Naive thymus-derived CD4-positive, alpha-beta T cell (primary cell): Measurements from ENCODE around the gene AXL. TPM values are rescaled to one million over a fixed set of nuclear protein-coding genes. Genes with fewer than 3 reads are reported as not detected.
A peak's percentile ranks its signal among the peaks of the same experiment; 100 is the strongest.

Source experiments
- ATAC-seq: fragments of 150-1000 bp; cut with Tn5 transposase; 2 replicates; pipeline ENCODE4 v1.10.0; 2021; ENCODE audit warnings: mild to moderate bottlenecking, moderate library complexity
- CTCF ChIA-PET: fragments of 350-600 bp; sonication (Branson Sonifier 250); formaldehyde crosslinking; loops from one replicate; lab custom pipeline; 2021; ENCODE audit warnings: antibody characterized with exemption; lab: Charles Lee
- POLR2A ChIA-PET: fragments of 350-600 bp; sonication (Branson Sonifier 250); formaldehyde crosslinking; loops from one replicate; lab custom pipeline; 2021; ENCODE audit warnings: antibody characterized with exemption, inconsistent platforms; lab: Charles Lee
- DNase-seq, 9 donors: peaks; one replicate each; pipeline versions ENCODE4 v3.0.0 to v3.0.0-alpha.2; 2020 to 2022; ENCODE audit warnings: mixed read lengths in 1 of 9
- H3K27ac ChIP-seq: one replicate; pipeline ENCODE4 v1.7.0; 2013; ENCODE audit warnings: mild to moderate bottlenecking, low read depth, low read length, moderate library complexity
- H3K27me3 ChIP-seq, 2 donors: one replicate each; pipeline ENCODE4 v1.7.0; 2013; ENCODE audit warnings: low read length in 2 of 2, mild to moderate bottlenecking in 2 of 2, moderate library complexity in 2 of 2; ENCODE audit not compliant: control insufficient read depth in 2 of 2, insufficient read depth in 2 of 2
- H3K36me3 ChIP-seq, 3 experiments: 1 replicate in 2 of 3; 2 replicates in 1 of 3; pipeline ENCODE4 v1.7.0; 2013; ENCODE audit warnings: low read length in 3 of 3, mild to moderate bottlenecking in 3 of 3, moderate library complexity in 1 of 3; ENCODE audit not compliant: insufficient read depth in 3 of 3, control insufficient read depth in 2 of 3
- H3K4me1 ChIP-seq, 2 donors: one replicate each; pipeline ENCODE4 v1.7.0; 2013; ENCODE audit warnings: low read length in 2 of 2, mild to moderate bottlenecking in 2 of 2, moderate library complexity in 1 of 2; ENCODE audit not compliant: control insufficient read depth in 2 of 2, insufficient read depth in 2 of 2
- H3K4me3 ChIP-seq: 2 replicates; pipeline ENCODE4 v1.7.0; 2013; ENCODE audit warnings: mild to moderate bottlenecking, low read length
- H3K9me3 ChIP-seq, 3 experiments: 1 replicate in 2 of 3; 2 replicates in 1 of 3; pipeline ENCODE4 v1.7.0; 2013; ENCODE audit warnings: low read length in 3 of 3; ENCODE audit not compliant: control insufficient read depth in 2 of 3
- H3K27ac Mint-ChIP-seq, 9 donors: one replicate each; pipeline ENCODE4 v1.8.0; 2020 to 2022; ENCODE audit warnings: mixed read lengths in 9 of 9, mild to moderate bottlenecking in 8 of 9, moderate library complexity in 5 of 9, inconsistent platforms in 2 of 9
- H3K27me3 Mint-ChIP-seq, 5 donors: one replicate each; pipeline ENCODE4 v1.8.0; 2021 to 2022; ENCODE audit warnings: mixed read lengths in 5 of 5, mild to moderate bottlenecking in 1 of 5
- H3K36me3 Mint-ChIP-seq, 5 donors: one replicate each; pipeline ENCODE4 v1.8.0; 2020 to 2022; ENCODE audit warnings: mixed read lengths in 5 of 5, mild to moderate bottlenecking in 3 of 5, inconsistent platforms in 1 of 5
- H3K4me1 Mint-ChIP-seq, 7 donors: one replicate each; pipeline ENCODE4 v1.8.0; 2020 to 2022; ENCODE audit warnings: mixed read lengths in 7 of 7, mild to moderate bottlenecking in 3 of 7, inconsistent platforms in 1 of 7
- H3K4me3 Mint-ChIP-seq, 10 donors: one replicate each; pipeline ENCODE4 v1.8.0; 2020 to 2022; ENCODE audit warnings: mild to moderate bottlenecking in 10 of 10, mixed read lengths in 10 of 10, moderate library complexity in 6 of 10, inconsistent platforms in 2 of 10
- H3K9me3 Mint-ChIP-seq, 11 donors: one replicate each; pipeline ENCODE4 v1.8.0; 2020 to 2022; ENCODE audit warnings: mixed read lengths in 11 of 11, mild to moderate bottlenecking in 4 of 11, inconsistent platforms in 1 of 11, moderate library complexity in 1 of 11
- intact Hi-C, 2 donors: fragments of 100-400 bp; cut with micrococcal nuclease; formaldehyde crosslinking; loops; one replicate each; pipeline ENCODE4 v1.15.1; 2023
- polyA plus RNA-seq, 2 donors: library from polyadenylated mRNA; unstranded; fragments of 300-500 nt; fragmentation: Illumina TruSeq; gene quantifications; one replicate each; pipeline ENCODE4 v1.2.3, GENCODE V29; 2021
- total RNA-seq, 6 experiments: library from RNA in 5 of 6; stranded (reverse) in 5 of 6; gene quantifications; 1 replicate in 5 of 6; 2 replicates in 1 of 6; pipeline ENCODE4 v1.2.3 and lab custom pipeline; 2021 to 2026

The AXL gene
- total and polyA plus RNA-seq, 7 experiments from 2014 or later: 0.12 to 0.54 (median 0.24) TPM; not detected in 1

DNA sequence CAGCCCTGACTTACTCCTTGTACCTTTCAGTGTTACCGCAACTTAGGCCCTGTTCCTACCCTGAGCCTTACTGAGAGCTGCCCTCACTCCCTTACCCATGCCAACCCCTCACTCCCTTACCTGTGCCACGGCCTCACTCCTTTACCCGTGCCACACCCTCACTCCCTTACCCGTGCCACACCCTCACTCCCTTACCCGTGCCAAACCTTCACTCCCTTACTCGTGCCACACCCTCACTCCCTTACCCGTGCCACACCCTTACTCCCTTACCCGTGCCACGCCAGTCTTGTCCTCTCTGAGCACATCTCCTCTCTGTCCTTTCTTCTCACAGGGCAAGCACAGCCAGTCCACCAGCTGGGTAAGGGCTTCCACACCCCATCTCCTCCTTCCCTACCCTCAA is 20.3 kb downstream of the AXL start:
- intact Hi-C loops: no loop called here
- Mint-ChIP-seq H3K4me1 (peaks cover 0 to 4% (median 0%) of the 10 kb centered on the region in 7 donors), H3K4me3 (no peak overlapping the region), H3K36me3 (no peaks in the 10 kb centered on the region), H3K27me3 (peaks cover 0 to 6% (median 0%) of the 10 kb centered on the region in 5 donors), H3K27ac (no peak overlapping the region), H3K9me3 (peaks cover 0 to 4% (median 0%) of the 10 kb centered on the region in 11 donors)
- H3K27ac ChIP-seq: no peak overlapping the region
- ChIA-PET CTCF (no interaction called here), POLR2A (no interaction called here)
- no peaks in the 10 kb centered on the region for H3K36me3 ChIP-seq
- no peaks in the 10 kb centered on the region for H3K4me1 ChIP-seq
- H3K4me3 ChIP-seq: no peak overlapping the region
- H3K27me3 ChIP-seq: no peaks in the 10 kb centered on the region
- DNase-seq (no peak), ATAC-seq (no peak)
- no peaks in the 10 kb centered on the region for H3K9me3 ChIP-seq

GRCh38 chr19:41239961-41240574 is 21.0 kb downstream of the AXL start:
- no peak overlapping the region for H3K27ac Mint-ChIP-seq
- peaks cover 0 to 6% (median 0%) of the 10 kb centered on the region in 5 donors for H3K27me3 Mint-ChIP-seq
- H3K4me1 Mint-ChIP-seq: peaks cover 0 to 4% (median 0%) of the 10 kb centered on the region in 7 donors
- no peaks in the 10 kb centered on the region for H3K9me3 ChIP-seq
- H3K27me3 ChIP-seq: no peaks in the 10 kb centered on the region
- H3K4me1 ChIP-seq: no peaks in the 10 kb centered on the region
- DNase-seq (no peak), ATAC-seq (no peak)
- intact Hi-C loops: no loop called here
- H3K4me3 Mint-ChIP-seq: no peak overlapping the region
- H3K4me3 ChIP-seq: no peak overlapping the region
- ChIA-PET CTCF (no interaction called here), POLR2A (no interaction called here)
- H3K27ac ChIP-seq: no peak overlapping the region
- no peaks in the 10 kb centered on the region for H3K36me3 Mint-ChIP-seq
- no peaks in the 10 kb centered on the region for H3K36me3 ChIP-seq
- peaks cover 0 to 4% (median 0%) of the 10 kb centered on the region in 11 donors for H3K9me3 Mint-ChIP-seq

- H3K36me3 ChIP-seq: no peaks in the 10 kb centered on the region
- no peak overlapping the region for H3K4me3 ChIP-seq
- POLR2A ChIA-PET: interaction anchor here (0.6 kb wide), 1 partner anchor 207 kb away, joined by 3 read pairs; no protein-coding TSS in a partner anchor
- no peaks in the 10 kb centered on the region for H3K4me1 ChIP-seq
- intact Hi-C loops: no loop called here
- DNase-seq: no peak
- Mint-ChIP-seq H3K4me1 (peaks cover 0 to 4% (median 0%) of the 10 kb centered on the region in 7 donors), H3K36me3 (no peaks in the 10 kb centered on the region), H3K4me3 (no peak overlapping the region), H3K27ac (no peak overlapping the region), H3K27me3 (peaks cover 0 to 6% (median 0%) of the 10 kb centered on the region in 5 donors), H3K9me3 (peaks cover 0 to 4% (median 0%) of the 10 kb centered on the region in 11 donors)
- H3K27me3 ChIP-seq: no peaks in the 10 kb centered on the region
- no peak overlapping the region for H3K27ac ChIP-seq
- CTCF ChIA-PET: no interaction called here
- no peaks in the 10 kb centered on the region for H3K9me3 ChIP-seq
- no peak for ATAC-seq
Observed at GRCh38 chr19:41241859-41242258, 22.8 kb downstream of the AXL start.

GRCh38 chr19:41244117-41244516 is 25.1 kb downstream of the AXL start:
- ATAC-seq (no peak), DNase-seq (no peak)
- intact Hi-C loops: no loop called here
- Histone ChIP-seq H3K36me3 (no peaks in the 10 kb centered on the region), H3K27me3 (no peaks in the 10 kb centered on the region), H3K27ac (no peak overlapping the region), H3K4me3 (no peak overlapping the region), H3K4me1 (no peaks in the 10 kb centered on the region), H3K9me3 (no peaks in the 10 kb centered on the region)
- CTCF ChIA-PET: interaction anchor here (0.6 to 0.7 kb wide), 2 partner anchors 609 to 1001 kb away, joined by 3 read pairs; no protein-coding TSS in a partner anchor
- Mint-ChIP-seq H3K27me3 (peaks cover 0 to 6% (median 0%) of the 10 kb centered on the region in 5 donors), H3K27ac (no peak overlapping the region), H3K4me3 (no peak overlapping the region), H3K4me1 (peaks cover 0 to 1% (median 0%) of the 10 kb centered on the region in 7 donors), H3K36me3 (no peaks in the 10 kb centered on the region), H3K9me3 (peaks cover 0 to 4% (median 0%) of the 10 kb centered on the region in 11 donors)
- POLR2A ChIA-PET: no interaction called here

DNA sequence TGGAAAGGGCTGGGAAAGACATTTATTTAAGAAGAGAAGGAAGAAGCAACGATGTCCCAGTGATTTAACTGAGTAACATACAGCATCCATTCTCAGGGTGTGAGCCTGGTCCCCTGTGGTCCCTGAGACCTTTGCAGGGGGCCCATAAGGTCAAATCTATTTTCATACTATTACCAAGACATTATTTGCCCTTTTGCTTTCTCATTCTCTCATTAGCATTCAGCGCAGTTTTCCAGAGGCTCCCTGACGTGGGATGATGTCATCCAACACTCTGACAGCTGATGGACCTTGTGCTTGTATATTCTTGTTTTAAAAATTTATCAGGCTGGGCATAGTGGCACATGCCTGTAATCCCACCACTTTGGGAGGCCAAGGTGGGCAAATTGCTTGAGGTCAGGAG is 26.8 kb downstream of the AXL start:
- intact Hi-C loops: no loop called here
- Histone ChIP-seq H3K36me3 (no peaks in the 10 kb centered on the region), H3K27me3 (no peaks in the 10 kb centered on the region), H3K4me3 (no peak overlapping the region), H3K4me1 (no peaks in the 10 kb centered on the region), H3K9me3 (no peaks in the 10 kb centered on the region), H3K27ac (no peak overlapping the region)
- POLR2A ChIA-PET: interaction anchor here (0.7 kb wide), 1 partner anchor 94 kb away, joined by 3 read pairs; no protein-coding TSS in a partner anchor
- H3K27ac Mint-ChIP-seq: no peak overlapping the region
- no peaks in the 10 kb centered on the region for H3K36me3 Mint-ChIP-seq
- no peak overlapping the region for H3K4me3 Mint-ChIP-seq
- H3K9me3 Mint-ChIP-seq: no peaks in the 10 kb centered on the region
- CTCF ChIA-PET: no interaction called here
- no peak for DNase-seq
- peaks cover 0 to 1% (median 0%) of the 10 kb centered on the region in 7 donors for H3K4me1 Mint-ChIP-seq
- no peak for ATAC-seq
- no peaks in the 10 kb centered on the region for H3K27me3 Mint-ChIP-seq

GRCh38 chr19:41248895-41249294 is 29.9 kb downstream of the AXL start:
- Histone ChIP-seq H3K9me3 (no peaks in the 10 kb centered on the region), H3K4me1 (no peaks in the 10 kb centered on the region), H3K4me3 (no peak overlapping the region), H3K36me3 (no peaks in the 10 kb centered on the region), H3K27ac (no peak overlapping the region), H3K27me3 (no peaks in the 10 kb centered on the region)
- peak overlapping the region in 1 of 9 donors; percentile 13 for H3K27ac Mint-ChIP-seq
- H3K27me3 Mint-ChIP-seq: peaks cover 0 to 8% (median 0%) of the 10 kb centered on the region in 5 donors
- CTCF ChIA-PET: interaction anchor here (0.9 kb wide), 1 partner anchor 60 kb away, joined by 4 read pairs; no protein-coding TSS in a partner anchor
- H3K9me3 Mint-ChIP-seq: no peaks in the 10 kb centered on the region
- no peaks in the 10 kb centered on the region for H3K36me3 Mint-ChIP-seq
- POLR2A ChIA-PET: no interaction called here
- H3K4me3 Mint-ChIP-seq: no peak overlapping the region
- ATAC-seq: no peak
- DNase-seq: no peak
- peaks cover 0 to 4% (median 0%) of the 10 kb centered on the region in 7 donors for H3K4me1 Mint-ChIP-seq
- intact Hi-C loops: no loop called here
